ENCODE measurements around the gene NR6A1. TPM values are rescaled to one million over a fixed set of nuclear protein-coding genes. Genes with fewer than 3 reads are reported as not detected.

NR6A1 gene
- total RNA-seq, 2 experiments from 2014 or later: 0.74 to 1.1 TPM

GRCh38 chr9:124549016-124549415 lies 222.1 kb downstream of the NR6A1 start:
- H3K27ac Mint-ChIP-seq: no peak overlapping the region
- POLR2A ChIA-PET: no interaction called here
- DNase-seq (no peak), ATAC-seq (no peak)
- no peaks in the 10 kb centered on the region for H3K36me3 Mint-ChIP-seq (ENCODE audit: low read depth)
- TF ChIP-seq, protein P1, sequence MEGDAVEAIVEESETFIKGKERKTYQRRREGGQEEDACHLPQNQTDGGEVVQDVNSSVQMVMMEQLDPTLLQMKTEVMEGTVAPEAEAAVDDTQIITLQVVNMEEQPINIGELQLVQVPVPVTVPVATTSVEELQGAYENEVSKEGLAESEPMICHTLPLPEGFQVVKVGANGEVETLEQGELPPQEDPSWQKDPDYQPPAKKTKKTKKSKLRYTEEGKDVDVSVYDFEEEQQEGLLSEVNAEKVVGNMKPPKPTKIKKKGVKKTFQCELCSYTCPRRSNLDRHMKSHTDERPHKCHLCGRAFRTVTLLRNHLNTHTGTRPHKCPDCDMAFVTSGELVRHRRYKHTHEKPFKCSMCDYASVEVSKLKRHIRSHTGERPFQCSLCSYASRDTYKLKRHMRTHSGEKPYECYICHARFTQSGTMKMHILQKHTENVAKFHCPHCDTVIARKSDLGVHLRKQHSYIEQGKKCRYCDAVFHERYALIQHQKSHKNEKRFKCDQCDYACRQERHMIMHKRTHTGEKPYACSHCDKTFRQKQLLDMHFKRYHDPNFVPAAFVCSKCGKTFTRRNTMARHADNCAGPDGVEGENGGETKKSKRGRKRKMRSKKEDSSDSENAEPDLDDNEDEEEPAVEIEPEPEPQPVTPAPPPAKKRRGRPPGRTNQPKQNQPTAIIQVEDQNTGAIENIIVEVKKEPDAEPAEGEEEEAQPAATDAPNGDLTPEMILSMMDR (IDR thresholded peaks at IDR 0.05): no peak
- H3K4me3 Mint-ChIP-seq: no peak overlapping the region
- peaks cover 3% of the 10 kb centered on the region for H3K27me3 Mint-ChIP-seq
- CTCF ChIA-PET: interaction anchor here (0.9 to 2.7 kb wide), 2 partner anchors 8 to 12 kb away, joined by 3 to 10 read pairs; no protein-coding TSS in a partner anchor
- no peaks in the 10 kb centered on the region for H3K9me3 Mint-ChIP-seq
- intact Hi-C loops (cut with micrococcal nuclease): no loop called here
- H3K4me1 Mint-ChIP-seq (ENCODE audit: low read depth): peaks cover 16% of the 10 kb centered on the region

GRCh38 chr9:124544535-124544934 lies 226.6 kb downstream of the NR6A1 start:
- DNase-seq (no peak), ATAC-seq (no peak)
- H3K27ac Mint-ChIP-seq: no peak overlapping the region
- H3K4me3 Mint-ChIP-seq: no peak overlapping the region
- TF ChIP-seq, protein P1 (IDR thresholded peaks at IDR 0.05): no peak
- H3K4me1 Mint-ChIP-seq (ENCODE audit: low read depth): peaks cover 16% of the 10 kb centered on the region
- H3K27me3 Mint-ChIP-seq: peaks cover 6% of the 10 kb centered on the region
- no peaks in the 10 kb centered on the region for H3K36me3 Mint-ChIP-seq (ENCODE audit: low read depth)
- intact Hi-C loops (cut with micrococcal nuclease): no loop called here
- ChIA-PET CTCF (interaction anchor here (0.8 to 1.1 kb wide), 3 partner anchors 8 to 168 kb away, joined by 3 to 4 read pairs (median 3); no protein-coding TSS in a partner anchor), POLR2A (no interaction called here)
- H3K9me3 Mint-ChIP-seq: no peaks in the 10 kb centered on the region

- Mint-ChIP-seq H3K4me1 (ENCODE audit: low read depth) (no peaks in the 10 kb centered on the region), H3K36me3 (ENCODE audit: low read depth) (no peaks in the 10 kb centered on the region), H3K27me3 (peaks cover 6% of the 10 kb centered on the region), H3K27ac (no peak overlapping the region), H3K9me3 (no peaks in the 10 kb centered on the region), H3K4me3 (no peak overlapping the region)
- DNase-seq: no peak
- TF ChIP-seq, protein P1 (IDR thresholded peaks at IDR 0.05): no peak
- ChIA-PET POLR2A (no interaction called here), CTCF (interaction anchor here (1.4 kb wide), 1 partner anchor 10 kb away, joined by 4 read pairs; no protein-coding TSS in a partner anchor)
- no peak for ATAC-seq
- intact Hi-C loops (cut with micrococcal nuclease): no loop called here
These were observed 229.3 kb downstream of the NR6A1 start for GRCh38 chr9:124541824-124542223.

DNA sequence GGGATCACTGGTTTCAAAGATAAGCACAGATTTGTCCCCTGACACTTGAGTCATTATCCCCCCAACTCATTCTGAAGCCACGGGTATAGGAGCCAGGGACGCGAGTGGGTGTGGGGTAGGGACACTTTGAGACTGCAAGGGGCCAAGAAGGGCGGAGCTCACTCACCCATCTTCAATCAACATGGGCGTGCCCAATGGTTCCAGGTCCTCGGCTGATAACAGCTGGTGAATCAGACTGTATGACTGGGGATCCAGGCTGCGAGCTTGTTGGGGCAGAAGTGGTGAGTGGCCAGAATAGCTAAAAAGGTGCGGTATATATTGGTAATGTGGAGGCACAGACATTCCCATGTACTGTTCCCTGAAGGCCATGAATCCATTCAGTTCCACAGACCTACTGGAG lies 233.2 kb downstream of the NR6A1 start:
- Mint-ChIP-seq H3K27ac (no peak overlapping the region), H3K4me3 (no peak overlapping the region), H3K9me3 (no peaks in the 10 kb centered on the region), H3K36me3 (ENCODE audit: low read depth) (no peaks in the 10 kb centered on the region), H3K4me1 (ENCODE audit: low read depth) (no peaks in the 10 kb centered on the region), H3K27me3 (peaks cover 1% of the 10 kb centered on the region)
- ChIA-PET CTCF (interaction anchor here (1.0 to 5.5 kb wide), 13 partner anchors 11 to 128 kb away, joined by 3 to 93 read pairs (median 7); partner anchors contain the start of gene PSMB7), POLR2A (no interaction called here)
- DNase-seq: no peak
- TF ChIP-seq, protein P1 (IDR thresholded peaks at IDR 0.05): no peak
- no peak for ATAC-seq
- intact Hi-C loops (cut with micrococcal nuclease): loop anchor here (2.0 kb wide), 1 partner anchor 119 kb away; no protein-coding TSS in a partner anchor

- Mint-ChIP-seq H3K36me3 (ENCODE audit: low read depth) (no peaks in the 10 kb centered on the region), H3K4me3 (no peak overlapping the region), H3K27me3 (no peaks in the 10 kb centered on the region), H3K9me3 (no peaks in the 10 kb centered on the region), H3K4me1 (ENCODE audit: low read depth) (no peaks in the 10 kb centered on the region), H3K27ac (no peak overlapping the region)
- ChIA-PET CTCF (interaction anchor here (0.6 to 5.5 kb wide), 13 partner anchors 9 to 176 kb away, joined by 3 to 93 read pairs (median 4); partner anchors contain the start of gene PSMB7), POLR2A (no interaction called here)
- TF ChIP-seq, protein P1 (IDR thresholded peaks at IDR 0.05): no peak
- ATAC-seq (no peak), DNase-seq (no peak)
- intact Hi-C loops (cut with micrococcal nuclease): loop anchor here (2.0 kb wide), 1 partner anchor 117 kb away; no protein-coding TSS in a partner anchor
These were observed 235.3 kb downstream of the NR6A1 start for GRCh38 chr9:124535846-124536245.
